Left ventricle myocardium superior (tissue), 1 donor: ENCODE measurements around the gene SLC13A5. TPM values are rescaled to one million over a fixed set of nuclear protein-coding genes. Genes with fewer than 3 reads are reported as not detected.
"Not testable (repeated sequence)": the region's sequence is repeated elsewhere in the genome, so short reads cannot be mapped to it uniquely, and the experiment has no call there.

Source experiments
- ATAC-seq: fragments of 200-7000 bp; cut with Tn5 transposase; one replicate; pipeline ENCODE4 v1.9.1; 2020; ENCODE audit warnings: mild to moderate bottlenecking, moderate library complexity
- DNase-seq: peaks from one replicate; pipeline ENCODE4 v3.0.0-alpha.2; 2020
- intact Hi-C: fragments of 100-400 bp; cut with micrococcal nuclease; formaldehyde crosslinking; loops from one replicate; pipeline ENCODE4 v1.11.0; 2022
- total RNA-seq: library from RNA; stranded (reverse); fragmentation: NEBNext Ultra II Directional; extraction: Animal tissue kit (Norgen Biotek cat#: 25700); gene quantifications from one replicate; pipeline ENCODE4 v1.2.1, GENCODE V29; 2021
- donor health status: DM: no; HTN: yes; CAD: no; lungs with severe emphysema.

SLC13A5 gene
- total RNA-seq, 1 donor from 2014 or later, result not detected

GRCh38 chr17:6712058-6712853, 913 bp downstream of the SLC13A5 start:
- DNase-seq (no peak), ATAC-seq (no peak)
- intact Hi-C loops, result no loop called here

- ATAC-seq, result no peak
- DNase-seq, result no peak
- intact Hi-C loops, result no loop called here
These were observed 1.5 kb downstream of the SLC13A5 start for GRCh38 chr17:6711681-6712057.

- intact Hi-C loops, result no loop called here
- DNase-seq (no peak), ATAC-seq (no peak)
These were observed 2.0 kb downstream of the SLC13A5 start for GRCh38 chr17:6711081-6711674.

GRCh38 chr17:6710317-6710716, 2.9 kb downstream of the SLC13A5 start:
- intact Hi-C loops, result no loop called here
- DNase-seq, result no peak
- ATAC-seq, result no peak

GRCh38 chr17:6708357-6708961, 4.7 kb downstream of the SLC13A5 start:
- no peak for ATAC-seq
- intact Hi-C loops, result no loop called here

GRCh38 chr17:6706996-6707395, 6.2 kb downstream of the SLC13A5 start:
- intact Hi-C loops, result no loop called here
- DNase-seq (no peak), ATAC-seq (no peak)

More at GRCh38 chr17:6708357-6708961, 4.7 kb downstream of the SLC13A5 start:
- DNase-seq, result no peak

GRCh38 chr17:6706499-6706898, 6.7 kb downstream of the SLC13A5 start:
- ATAC-seq (no peak), DNase-seq (no peak)
- intact Hi-C loops, result no loop called here

- intact Hi-C loops, result no loop called here
- ATAC-seq (no peak), DNase-seq (no peak)
These were observed 8.6 kb downstream of the SLC13A5 start for GRCh38 chr17:6704470-6705052.

GRCh38 chr17:6703751-6704150, 9.4 kb downstream of the SLC13A5 start:
- ATAC-seq (no peak), DNase-seq (no peak)
- intact Hi-C loops, result no loop called here

- no peak for DNase-seq
- intact Hi-C loops, result no loop called here
These were observed 10.5 kb downstream of the SLC13A5 start for GRCh38 chr17:6702567-6703215.

GRCh38 chr17:6701719-6702118, 11.4 kb downstream of the SLC13A5 start:
- DNase-seq, result no peak
- intact Hi-C loops, result no loop called here

More at GRCh38 chr17:6702567-6703215, 10.5 kb downstream of the SLC13A5 start:
- ATAC-seq, result no peak

GRCh38 chr17:6700948-6701307, 12.2 kb downstream of the SLC13A5 start:
- intact Hi-C loops, result no loop called here
- ATAC-seq, result no peak

More at GRCh38 chr17:6701719-6702118, 11.4 kb downstream of the SLC13A5 start:
- no peak for ATAC-seq

GRCh38 chr17:6699997-6700947, 12.9 kb downstream of the SLC13A5 start:
- DNase-seq (no peak), ATAC-seq (no peak)
- intact Hi-C loops, result no loop called here

More at GRCh38 chr17:6700948-6701307, 12.2 kb downstream of the SLC13A5 start:
- DNase-seq, result no peak

- intact Hi-C loops, result no loop called here
- DNase-seq (no peak), ATAC-seq (no peak)
These were observed 15.2 kb downstream of the SLC13A5 start for GRCh38 chr17:6698004-6698403.

- DNase-seq (no peak), ATAC-seq (no peak)
- intact Hi-C loops, result no loop called here
These were observed 16.3 kb downstream of the SLC13A5 start for GRCh38 chr17:6696906-6697305.

- no peak for ATAC-seq
- no peak for DNase-seq
- intact Hi-C loops, result no loop called here
These were observed 17.6 kb downstream of the SLC13A5 start for GRCh38 chr17:6695565-6695964.

- ATAC-seq (no peak), DNase-seq (no peak)
- intact Hi-C loops, result no loop called here
These were observed 18.1 kb downstream of the SLC13A5 start for GRCh38 chr17:6695051-6695450.

GRCh38 chr17:6691958-6692357, 21.2 kb downstream of the SLC13A5 start:
- ATAC-seq, DNase-seq, intact Hi-C loops: not testable (repeated sequence)

- intact Hi-C loops, result no loop called here
- DNase-seq (no peak), ATAC-seq (no peak)
These were observed 21.6 kb downstream of the SLC13A5 start for GRCh38 chr17:6691546-6691945.
